ENCODE measurements around the gene DAZAP1.
A peak's percentile ranks its signal among the peaks of the same experiment; 100 is the strongest.
"Not testable (repeated sequence)": the region's sequence is repeated elsewhere in the genome, so short reads cannot be mapped to it uniquely, and the experiment has no call there.

Gene DAZAP1

GRCh38 chr19:1437609-1438008 lies 30.2 kb downstream of the DAZAP1 start:
- no peak overlapping the region for H3K4me3 ChIP-seq (ENCODE audit: insufficient read depth, low read depth, low read length)
- H3K4me1 ChIP-seq (ENCODE audit: control insufficient read depth, insufficient read depth, low read length): peaks cover 7% of the 10 kb centered on the region
- no peaks in the 10 kb centered on the region for H3K9me3 ChIP-seq (ENCODE audit: control insufficient read depth, low read length)
- H3K27me3 ChIP-seq (ENCODE audit: control insufficient read depth, insufficient read depth, low read length, poor library complexity, severe bottlenecking): no peaks in the 10 kb centered on the region
- WGBS, 2 experiments: 88 to 93% methylated on average over 7 to 8 of the region's 8 CpGs
- H3K36me3 ChIP-seq (ENCODE audit: control insufficient read depth, insufficient read depth, low read length): peaks cover 31% of the 10 kb centered on the region
- no peak overlapping the region for H3K27ac ChIP-seq (ENCODE audit: insufficient read depth, low read depth, low read length, poor library complexity, severe bottlenecking)

DNA sequence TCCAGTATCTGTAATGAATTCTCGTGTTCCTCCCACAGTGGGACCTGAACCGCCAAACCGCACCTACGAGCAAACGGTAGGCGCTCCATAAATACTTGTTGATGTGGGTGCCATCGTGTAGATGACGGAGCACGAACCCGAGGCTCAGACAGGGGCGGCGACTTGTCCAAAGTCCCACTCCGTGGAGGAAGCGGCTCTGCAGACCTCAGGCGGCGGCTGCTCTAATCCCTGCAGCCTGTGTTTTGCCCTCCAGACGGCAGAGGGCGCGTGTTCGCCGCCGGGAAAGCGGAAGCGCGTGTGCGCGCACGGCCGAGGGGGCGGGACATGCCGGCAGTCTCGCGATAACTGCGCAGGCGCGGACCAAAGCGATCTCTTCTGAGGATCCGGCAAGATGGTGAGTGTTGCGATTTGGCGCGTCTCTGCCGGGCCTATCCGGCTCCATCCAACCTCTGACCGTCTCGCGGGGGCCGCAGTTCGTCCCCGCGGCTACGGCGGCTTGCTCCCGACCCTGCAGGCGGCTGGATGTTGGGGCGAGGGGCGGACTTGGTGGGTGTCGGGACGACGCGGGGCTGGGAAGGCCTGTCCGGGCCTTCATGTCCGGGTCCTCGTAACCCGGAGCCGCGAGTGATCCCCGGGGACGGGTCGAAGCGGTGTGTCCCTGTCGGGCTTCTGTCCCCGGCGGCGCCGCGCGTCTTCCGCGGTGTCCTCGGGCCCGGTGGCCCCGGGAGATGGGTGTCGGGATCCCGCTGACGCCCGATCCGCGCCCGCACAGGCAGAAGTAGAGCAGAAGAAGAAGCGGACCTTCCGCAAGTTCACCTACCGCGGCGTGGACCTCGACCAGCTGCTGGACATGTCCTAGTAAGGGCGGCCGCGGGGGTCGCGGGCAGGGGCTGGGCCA lies 30.9 kb downstream of the DAZAP1 start, which contains the start of gene RPS15:
RPS15 (plus strand) TSS at position 362 of the 898 bp plus-strand sequence; CDS start at position 392, 30 bp downstream.
- 2 to 3% methylated on average over 100 of the region's 100 CpGs for WGBS, 2 experiments
- H3K4me1 ChIP-seq (ENCODE audit: control insufficient read depth, insufficient read depth, low read length): peaks cover 7% of the 10 kb centered on the region
- H3K36me3 ChIP-seq (ENCODE audit: control insufficient read depth, insufficient read depth, low read length): peaks cover 31% of the 10 kb centered on the region
- no peaks in the 10 kb centered on the region for H3K27me3 ChIP-seq (ENCODE audit: control insufficient read depth, insufficient read depth, low read length, poor library complexity, severe bottlenecking)
- no peaks in the 10 kb centered on the region for H3K9me3 ChIP-seq (ENCODE audit: control insufficient read depth, low read length)
- H3K27ac ChIP-seq (ENCODE audit: insufficient read depth, low read depth, low read length, poor library complexity, severe bottlenecking): peak within 1 kb of the TSS; percentile 96
- H3K4me3 ChIP-seq (ENCODE audit: insufficient read depth, low read depth, low read length): peak within 1 kb of the TSS; percentile 86

- Histone ChIP-seq H3K4me3 (ENCODE audit: insufficient read depth, low read depth, low read length) (peak overlapping the region; percentile 86), H3K27ac (ENCODE audit: insufficient read depth, low read depth, low read length, poor library complexity, severe bottlenecking) (no peak overlapping the region), H3K27me3 (ENCODE audit: control insufficient read depth, insufficient read depth, low read length, poor library complexity, severe bottlenecking) (no peaks in the 10 kb centered on the region), H3K4me1 (ENCODE audit: control insufficient read depth, insufficient read depth, low read length) (peaks cover 7% of the 10 kb centered on the region), H3K9me3 (ENCODE audit: control insufficient read depth, low read length) (no peaks in the 10 kb centered on the region), H3K36me3 (ENCODE audit: control insufficient read depth, insufficient read depth, low read length) (peaks cover 28% of the 10 kb centered on the region)
- WGBS, 2 experiments: 0 to 1% methylated on average over 26 of the region's 26 CpGs
These were observed 31.6 kb downstream of the DAZAP1 start for GRCh38 chr19:1438933-1439354.

DNA sequence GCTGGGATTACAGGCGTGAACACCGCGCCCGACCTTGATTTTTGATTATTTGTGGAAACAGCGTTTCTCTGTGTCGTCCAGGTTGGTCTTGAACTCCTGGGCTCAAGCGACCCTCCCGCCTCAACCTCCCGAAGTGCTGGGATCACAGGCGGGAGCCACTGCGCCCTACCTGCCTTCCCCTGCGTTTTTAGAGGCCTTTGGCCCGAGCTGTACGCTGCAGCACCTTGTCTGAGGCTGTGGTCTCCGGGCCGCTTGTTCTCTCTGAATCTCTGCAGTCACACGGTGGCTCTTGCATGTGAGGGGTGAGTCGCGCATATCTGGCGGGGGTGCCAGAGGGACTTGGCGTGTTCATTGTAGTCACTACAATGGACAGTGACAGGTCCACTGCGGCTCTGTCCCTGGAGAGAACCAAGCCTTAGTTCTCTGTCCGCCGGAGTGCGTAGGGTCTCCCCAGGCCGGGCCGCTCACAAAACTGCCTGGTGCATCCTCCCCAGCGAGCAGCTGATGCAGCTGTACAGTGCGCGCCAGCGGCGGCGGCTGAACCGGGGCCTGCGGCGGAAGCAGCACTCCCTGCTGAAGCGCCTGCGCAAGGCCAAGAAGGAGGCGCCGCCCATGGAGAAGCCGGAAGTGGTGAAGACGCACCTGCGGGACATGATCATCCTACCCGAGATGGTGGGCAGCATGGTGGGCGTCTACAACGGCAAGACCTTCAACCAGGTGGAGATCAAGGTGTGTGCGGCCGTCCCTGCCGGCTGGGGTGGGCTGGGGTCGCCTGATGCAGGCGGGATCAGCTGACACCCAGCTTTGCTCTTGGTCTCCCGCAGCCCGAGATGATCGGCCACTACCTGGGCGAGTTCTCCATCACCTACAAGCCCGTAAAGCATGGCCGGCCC lies 32.4 kb downstream of the DAZAP1 start:
- 87 to 88% methylated on average over 57 of the region's 57 CpGs for WGBS, 2 experiments
- H3K27ac ChIP-seq (ENCODE audit: insufficient read depth, low read depth, low read length, poor library complexity, severe bottlenecking); H3K4me1 ChIP-seq (ENCODE audit: control insufficient read depth, insufficient read depth, low read length); H3K27me3 ChIP-seq (ENCODE audit: control insufficient read depth, insufficient read depth, low read length, poor library complexity, severe bottlenecking); H3K9me3 ChIP-seq (ENCODE audit: control insufficient read depth, low read length): not testable (repeated sequence)
- H3K4me3 ChIP-seq (ENCODE audit: insufficient read depth, low read depth, low read length): peak overlapping the region; percentile 86
- peaks cover 23% of the 10 kb centered on the region for H3K36me3 ChIP-seq (ENCODE audit: control insufficient read depth, insufficient read depth, low read length)

DNA sequence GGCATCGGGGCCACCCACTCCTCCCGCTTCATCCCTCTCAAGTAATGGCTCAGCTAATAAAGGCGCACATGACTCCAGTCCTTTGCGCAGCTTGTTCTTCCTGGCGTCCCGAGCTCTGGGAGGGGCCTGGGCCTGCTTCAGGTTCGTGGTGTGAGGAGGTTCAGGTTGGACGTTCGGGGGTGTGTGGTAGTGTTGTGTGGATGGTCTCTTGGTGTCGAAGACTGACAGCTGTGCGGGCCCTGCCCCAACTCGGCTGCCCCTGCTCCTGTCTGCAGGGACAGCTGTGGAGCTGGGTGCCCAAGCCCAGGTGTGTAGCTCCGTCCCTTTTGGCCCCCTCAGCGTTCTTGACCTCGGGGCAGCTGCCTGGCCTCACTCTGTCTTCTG lies 33.0 kb downstream of the DAZAP1 start:
- Histone ChIP-seq H3K4me1 (ENCODE audit: control insufficient read depth, insufficient read depth, low read length) (peaks cover 7% of the 10 kb centered on the region), H3K4me3 (ENCODE audit: insufficient read depth, low read depth, low read length) (no peak overlapping the region), H3K36me3 (ENCODE audit: control insufficient read depth, insufficient read depth, low read length) (peaks cover 23% of the 10 kb centered on the region), H3K27me3 (ENCODE audit: control insufficient read depth, insufficient read depth, low read length, poor library complexity, severe bottlenecking) (peaks cover 9% of the 10 kb centered on the region), H3K9me3 (ENCODE audit: control insufficient read depth, low read length) (no peaks in the 10 kb centered on the region), H3K27ac (ENCODE audit: insufficient read depth, low read depth, low read length, poor library complexity, severe bottlenecking) (no peak overlapping the region)
- WGBS, 2 experiments: 96% methylated on average over 15 of the region's 15 CpGs

DNA sequence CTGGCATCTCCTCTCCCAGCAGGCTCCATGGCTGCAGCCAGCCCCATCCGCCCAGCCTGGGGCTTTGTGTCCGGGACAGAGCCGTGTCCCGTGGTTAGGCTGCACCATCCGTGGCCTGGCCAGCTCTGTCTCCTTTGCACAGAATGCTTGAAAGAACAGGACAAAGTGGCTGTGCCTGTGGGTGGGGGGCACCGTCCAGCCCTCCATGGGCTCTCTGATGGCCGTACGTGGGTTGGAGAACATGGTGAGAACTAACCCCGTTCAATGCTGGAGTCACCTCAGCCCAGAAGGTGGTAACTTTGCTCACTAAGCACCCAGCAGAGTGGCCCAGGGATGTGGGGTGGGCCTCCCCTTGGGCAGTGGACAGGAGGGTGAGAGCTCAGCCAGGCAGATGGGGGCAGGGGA lies 33.6 kb downstream of the DAZAP1 start:
- H3K27me3 ChIP-seq (ENCODE audit: control insufficient read depth, insufficient read depth, low read length, poor library complexity, severe bottlenecking): peaks cover 15% of the 10 kb centered on the region
- 94% methylated on average over 9 of the region's 9 CpGs for WGBS, 2 experiments
- peaks cover 7% of the 10 kb centered on the region for H3K4me1 ChIP-seq (ENCODE audit: control insufficient read depth, insufficient read depth, low read length)
- no peak overlapping the region for H3K27ac ChIP-seq (ENCODE audit: insufficient read depth, low read depth, low read length, poor library complexity, severe bottlenecking)
- no peaks in the 10 kb centered on the region for H3K9me3 ChIP-seq (ENCODE audit: control insufficient read depth, low read length)
- H3K36me3 ChIP-seq (ENCODE audit: control insufficient read depth, insufficient read depth, low read length): peaks cover 23% of the 10 kb centered on the region
- H3K4me3 ChIP-seq (ENCODE audit: insufficient read depth, low read depth, low read length): no peak overlapping the region

GRCh38 chr19:1441677-1442438 lies 34.5 kb downstream of the DAZAP1 start:
- 95% methylated on average over 25 of the region's 25 CpGs for WGBS, 2 experiments
- Histone ChIP-seq H3K4me3 (ENCODE audit: insufficient read depth, low read depth, low read length) (no peak overlapping the region), H3K4me1 (ENCODE audit: control insufficient read depth, insufficient read depth, low read length) (peaks cover 11% of the 10 kb centered on the region), H3K36me3 (ENCODE audit: control insufficient read depth, insufficient read depth, low read length) (peaks cover 23% of the 10 kb centered on the region), H3K27ac (ENCODE audit: insufficient read depth, low read depth, low read length, poor library complexity, severe bottlenecking) (no peak overlapping the region), H3K27me3 (ENCODE audit: control insufficient read depth, insufficient read depth, low read length, poor library complexity, severe bottlenecking) (peaks cover 24% of the 10 kb centered on the region), H3K9me3 (ENCODE audit: control insufficient read depth, low read length) (no peaks in the 10 kb centered on the region)

- 3 to 5% methylated on average over 69 to 70 of the region's 70 CpGs for WGBS, 2 experiments
- Histone ChIP-seq H3K27ac (ENCODE audit: insufficient read depth, low read depth, low read length, poor library complexity, severe bottlenecking) (no peak overlapping the region), H3K4me3 (ENCODE audit: insufficient read depth, low read depth, low read length) (peak overlapping the region; percentile 56), H3K4me1 (ENCODE audit: control insufficient read depth, insufficient read depth, low read length) (peaks cover 9% of the 10 kb centered on the region), H3K9me3 (ENCODE audit: control insufficient read depth, low read length) (no peaks in the 10 kb centered on the region), H3K27me3 (ENCODE audit: control insufficient read depth, insufficient read depth, low read length, poor library complexity, severe bottlenecking) (peaks cover 58% of the 10 kb centered on the region), H3K36me3 (ENCODE audit: control insufficient read depth, insufficient read depth, low read length) (peaks cover 19% of the 10 kb centered on the region)
These were observed 38.0 kb downstream of the DAZAP1 start for GRCh38 chr19:1445185-1445931.

DNA sequence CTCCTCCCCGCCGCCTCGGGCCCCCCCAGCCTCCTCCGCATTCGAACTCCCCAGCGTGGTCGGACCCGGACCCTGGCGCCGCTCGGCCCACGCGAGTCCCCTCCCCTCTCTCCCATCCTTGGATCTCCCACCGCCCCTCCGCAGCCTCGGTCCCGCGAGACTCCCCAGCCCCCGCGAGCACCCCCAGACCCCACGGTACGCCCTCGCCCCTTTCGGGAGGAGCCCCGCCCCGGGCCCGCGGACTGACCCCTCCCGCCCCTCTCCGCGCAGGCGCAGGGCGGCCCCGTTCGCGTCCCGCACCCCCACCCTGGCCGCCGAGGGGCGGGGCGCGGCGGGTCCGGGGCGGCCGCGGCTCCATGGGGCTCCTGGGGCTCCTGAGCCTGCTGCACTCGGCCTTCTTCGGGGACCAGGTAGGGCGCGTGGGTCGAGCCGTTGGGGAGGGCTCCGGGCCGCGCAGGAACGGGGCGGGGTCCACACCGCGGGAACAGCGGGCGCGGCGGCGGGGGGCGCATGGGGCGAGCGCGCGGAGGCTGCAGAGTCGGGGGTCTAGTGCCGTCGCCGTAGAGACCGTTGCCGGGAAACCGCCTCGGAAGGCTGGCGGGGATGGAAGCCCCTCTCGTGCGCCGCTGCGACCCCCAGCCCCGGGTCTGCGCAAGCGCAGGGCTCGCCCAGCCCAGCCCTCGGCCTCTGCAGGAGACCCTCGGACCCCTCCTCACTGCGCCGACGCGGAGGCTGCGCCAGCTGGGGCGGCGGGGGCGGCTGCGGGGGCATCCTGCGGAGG lies 38.7 kb downstream of the DAZAP1 start:
- H3K4me3 ChIP-seq (ENCODE audit: insufficient read depth, low read depth, low read length): peak overlapping the region; percentile 56
- H3K27ac ChIP-seq (ENCODE audit: insufficient read depth, low read depth, low read length, poor library complexity, severe bottlenecking): peak overlapping the region; percentile 44
- WGBS, 2 experiments: 2 to 3% methylated on average over 98 to 99 of the region's 99 CpGs
- no peaks in the 10 kb centered on the region for H3K9me3 ChIP-seq (ENCODE audit: control insufficient read depth, low read length)
- H3K27me3 ChIP-seq (ENCODE audit: control insufficient read depth, insufficient read depth, low read length, poor library complexity, severe bottlenecking): peaks cover 66% of the 10 kb centered on the region
- H3K4me1 ChIP-seq (ENCODE audit: control insufficient read depth, insufficient read depth, low read length): peaks cover 9% of the 10 kb centered on the region
- H3K36me3 ChIP-seq (ENCODE audit: control insufficient read depth, insufficient read depth, low read length): peaks cover 12% of the 10 kb centered on the region
